ENCODE results near the gene REEP1.
"Not testable (repeated sequence)": the region's sequence is repeated elsewhere in the genome, so short reads cannot be mapped to it uniquely, and the experiment has no call there.

The REEP1 gene

GRCh38 chr2:86272111-86272510 lies 65.3 kb downstream of the REEP1 start:
- FAIRE-seq (no peak), DNase-seq (ENCODE audit: insufficient read length, low spot score) (no peak)
- TF ChIP-seq POLR2A (IDR thresholded peaks at IDR 0.05; ENCODE audit: low read depth, low read length): no peak

DNA sequence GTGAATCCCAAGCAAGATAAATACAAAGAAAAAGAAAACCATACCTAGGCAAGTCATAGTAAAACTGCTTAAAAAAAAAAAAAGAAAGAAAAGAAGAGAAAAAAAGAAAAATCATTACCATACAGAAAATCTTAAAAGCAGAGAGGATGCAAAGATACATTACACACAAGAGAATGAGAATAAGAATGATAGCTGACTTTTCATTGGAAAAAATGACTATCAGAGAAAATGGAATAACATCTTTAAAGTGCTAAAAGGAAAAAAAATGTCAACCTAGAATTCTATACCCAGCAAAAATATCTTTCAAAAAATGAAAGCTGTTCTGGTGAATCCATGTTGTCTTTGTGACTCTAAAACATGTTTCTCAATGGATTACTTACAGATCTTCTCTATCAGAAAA lies 66.2 kb downstream of the REEP1 start:
- FAIRE-seq (no peak), DNase-seq (ENCODE audit: insufficient read length, low spot score) (no peak)
- no peak for TF ChIP-seq POLR2A (IDR thresholded peaks at IDR 0.05; ENCODE audit: low read depth, low read length)

- FAIRE-seq: no peak
- TF ChIP-seq POLR2A (IDR thresholded peaks at IDR 0.05; ENCODE audit: low read depth, low read length): no peak
- no peak for DNase-seq (ENCODE audit: insufficient read length, low spot score)
Measured at GRCh38 chr2:86263956-86264355, 73.5 kb downstream of the REEP1 start.

GRCh38 chr2:86260978-86261377 lies 76.4 kb downstream of the REEP1 start:
- DNase-seq (ENCODE audit: insufficient read length, low spot score) (no peak), FAIRE-seq (no peak)
- no peak for TF ChIP-seq POLR2A (IDR thresholded peaks at IDR 0.05; ENCODE audit: low read depth, low read length)

DNA sequence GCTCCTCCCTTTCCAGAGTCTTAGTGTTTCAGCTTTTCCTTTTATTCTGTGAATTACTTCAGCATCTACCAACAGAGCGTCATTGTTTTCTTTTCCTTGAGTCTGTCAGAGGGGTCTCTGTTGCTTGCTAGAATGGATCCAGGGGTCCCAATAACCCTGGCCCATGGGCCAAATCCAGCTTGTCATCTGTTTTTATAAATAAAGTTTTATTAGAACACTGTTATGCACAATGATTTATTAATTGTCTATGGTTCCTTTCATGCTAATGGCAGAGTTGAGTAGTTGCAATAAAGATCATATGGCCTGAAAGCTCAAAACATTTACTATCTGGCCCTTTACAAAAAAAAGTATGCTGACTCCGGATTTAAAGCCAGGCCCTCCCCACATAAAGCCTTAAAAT lies 79.3 kb downstream of the REEP1 start:
- DNase-seq (ENCODE audit: insufficient read length, low spot score): no peak
- no peak for TF ChIP-seq POLR2A (IDR thresholded peaks at IDR 0.05; ENCODE audit: low read depth, low read length)
- no peak for FAIRE-seq

GRCh38 chr2:86256982-86257381 lies 80.4 kb downstream of the REEP1 start:
- FAIRE-seq (no peak), DNase-seq (ENCODE audit: insufficient read length, low spot score) (no peak)
- no peak for TF ChIP-seq POLR2A (IDR thresholded peaks at IDR 0.05; ENCODE audit: low read depth, low read length)

DNA sequence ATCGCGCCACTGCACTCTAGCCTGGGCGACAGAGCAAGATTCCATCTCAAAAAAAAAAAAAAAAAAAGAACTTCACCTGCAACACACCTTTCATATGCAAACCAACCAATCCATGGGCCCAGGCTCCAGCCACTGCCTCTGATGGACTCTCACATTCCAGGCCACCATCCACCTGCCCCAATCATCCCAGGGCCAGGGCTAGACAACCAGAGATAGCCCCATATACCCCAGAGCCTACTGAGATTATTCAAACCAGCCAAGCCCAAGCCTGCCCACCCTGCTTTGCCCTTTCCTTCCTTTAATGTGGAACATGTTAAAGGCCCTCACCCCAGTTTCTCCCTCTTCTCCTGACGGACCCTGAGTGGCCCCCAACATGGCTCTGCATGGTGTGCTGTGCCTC lies 81.1 kb downstream of the REEP1 start:
- DNase-seq (ENCODE audit: insufficient read length, low spot score) (no peak), FAIRE-seq (no peak)
- no peak for TF ChIP-seq POLR2A (IDR thresholded peaks at IDR 0.05; ENCODE audit: low read depth, low read length)

DNA sequence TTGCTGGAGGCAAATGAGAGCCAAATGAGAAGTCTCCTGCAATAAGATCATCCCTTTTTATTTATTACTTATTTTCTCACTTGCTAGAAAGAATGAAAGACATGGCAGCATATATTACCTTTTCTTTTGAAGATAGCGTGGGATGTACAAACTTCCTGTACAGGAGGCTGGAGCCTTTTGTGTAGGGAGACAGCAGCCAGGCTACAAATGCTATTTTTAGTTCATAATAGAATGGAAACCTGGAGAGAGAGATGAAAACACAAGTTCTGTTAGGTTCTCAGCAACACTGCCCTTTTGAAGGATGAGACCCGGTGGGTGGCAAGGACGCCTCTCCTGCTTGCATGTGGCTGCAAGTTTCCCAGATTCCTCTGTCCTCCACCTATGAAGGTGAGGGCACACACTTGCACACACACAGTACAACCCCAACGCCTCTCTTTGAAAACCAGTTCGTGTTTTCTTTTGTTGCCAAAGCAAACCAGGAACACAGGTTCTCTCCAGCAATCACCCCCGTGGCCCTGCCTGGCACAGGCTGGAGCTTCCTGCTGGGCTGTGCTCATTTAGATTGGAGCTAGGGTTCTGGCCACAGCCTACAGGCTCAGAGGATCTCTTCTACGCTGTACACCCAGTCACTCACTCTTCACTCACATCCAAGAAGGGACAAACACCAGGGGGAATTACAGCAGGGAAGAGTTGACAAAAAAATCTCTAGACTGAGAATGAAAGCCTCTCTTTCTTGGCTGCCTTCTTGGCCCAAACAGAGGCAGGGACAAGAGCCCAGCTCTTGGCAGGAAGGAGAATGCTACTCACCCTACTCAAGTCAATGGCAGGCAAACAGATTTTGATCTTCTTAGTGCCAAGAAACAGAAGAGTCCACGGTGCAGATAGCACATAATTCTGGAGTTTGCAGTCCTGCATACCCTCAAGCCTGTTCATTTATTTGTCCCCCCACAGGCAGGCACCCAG lies 82.6 kb downstream of the REEP1 start:
- no peak for TF ChIP-seq POLR2A (IDR thresholded peaks at IDR 0.05; ENCODE audit: low read depth, low read length)
- DNase-seq (ENCODE audit: insufficient read length, low spot score) (no peak), FAIRE-seq (no peak)

GRCh38 chr2:86253424-86253823 lies 84.0 kb downstream of the REEP1 start:
- TF ChIP-seq POLR2A (IDR thresholded peaks at IDR 0.05; ENCODE audit: low read depth, low read length): no peak
- DNase-seq (ENCODE audit: insufficient read length, low spot score): no peak
- FAIRE-seq: no peak

GRCh38 chr2:86251840-86252266 lies 85.6 kb downstream of the REEP1 start:
- TF ChIP-seq POLR2A (IDR thresholded peaks at IDR 0.05; ENCODE audit: low read depth, low read length): no peak
- FAIRE-seq (no peak), DNase-seq (ENCODE audit: insufficient read length, low spot score) (no peak)

- FAIRE-seq: no peak
- TF ChIP-seq POLR2A (IDR thresholded peaks at IDR 0.05; ENCODE audit: low read depth, low read length): no peak
- DNase-seq (ENCODE audit: insufficient read length, low spot score): peak; percentile 50
Measured at GRCh38 chr2:86249579-86250391, 87.6 kb downstream of the REEP1 start.

DNA sequence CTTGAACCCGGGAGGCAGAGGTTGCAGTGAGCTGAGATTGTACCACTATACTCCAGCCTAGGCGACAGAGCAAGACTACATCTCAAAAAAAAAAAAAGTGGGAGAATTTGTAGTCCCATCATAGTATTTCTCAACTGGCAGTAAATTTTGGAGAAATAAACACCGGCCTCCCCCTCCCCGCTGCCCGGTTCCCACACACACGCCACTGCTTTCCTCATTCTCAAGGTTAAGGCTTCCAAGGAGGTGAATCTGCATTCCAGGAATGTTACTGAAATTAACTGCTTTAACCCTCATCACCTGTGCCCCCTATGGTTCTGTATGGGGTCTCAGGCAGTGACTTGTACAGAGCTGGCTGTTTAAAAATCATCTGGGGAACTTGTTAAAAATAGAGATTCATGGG lies 88.2 kb downstream of the REEP1 start:
- DNase-seq (ENCODE audit: insufficient read length, low spot score) (no peak), FAIRE-seq (no peak)
- no peak for TF ChIP-seq POLR2A (IDR thresholded peaks at IDR 0.05; ENCODE audit: low read depth, low read length)

- FAIRE-seq; DNase-seq (ENCODE audit: insufficient read length, low spot score): not testable (repeated sequence)
Measured at GRCh38 chr2:86245222-86245621, 92.2 kb downstream of the REEP1 start.

GRCh38 chr2:86244781-86245180 lies 92.6 kb downstream of the REEP1 start:
- not testable (repeated sequence) for DNase-seq (ENCODE audit: insufficient read length, low spot score); FAIRE-seq

All from H54 (cell line).